ENCODE data around the gene ADGRG3. TPM values are rescaled to one million over a fixed set of nuclear protein-coding genes. Genes with fewer than 3 reads are reported as not detected.

ADGRG3 gene
- total and polyA plus RNA-seq, 2 of the 8 experiments (the other 6 are each of a cell fraction or from before 2014, with no cell fraction given): 0.28 to 0.98 TPM

DNA sequence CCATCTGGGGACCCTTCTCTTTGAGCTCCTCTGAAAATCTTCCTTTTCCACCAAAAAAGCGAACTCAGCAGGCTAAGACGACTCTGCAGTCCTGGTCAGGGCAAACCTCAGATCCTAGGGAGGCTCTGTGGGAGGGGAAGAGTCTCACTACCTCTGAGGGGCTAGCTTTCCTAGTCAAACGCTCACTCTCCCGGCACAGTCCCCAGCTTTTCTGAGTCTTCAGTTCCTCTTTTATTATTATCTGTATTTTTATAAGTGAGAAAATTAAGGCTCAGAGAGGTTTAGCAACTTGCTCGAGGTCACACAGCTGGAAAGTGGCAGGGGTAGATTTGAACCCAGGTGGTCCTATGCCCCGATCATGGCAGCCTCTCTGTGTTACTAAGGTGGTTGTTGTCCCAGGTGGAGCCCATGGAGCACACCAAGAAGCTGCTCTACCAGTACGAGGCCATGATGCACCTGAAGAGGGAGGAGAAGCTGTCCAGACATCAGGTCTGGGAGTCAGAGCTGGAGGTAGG, 58.4 kb downstream of the ADGRG3 start (continued):
- no peak for TF ChIP-seq POU5F1 (IDR thresholded peaks at IDR 0.05; ENCODE audit: low read depth, low read length)
